ENCODE results near the gene ST6GALNAC5.
"Not testable (repeated sequence)": the region's sequence is repeated elsewhere in the genome, so short reads cannot be mapped to it uniquely, and the experiment has no call there.

The ST6GALNAC5 gene

GRCh38 chr1:76959556-76959955 is 92.3 kb downstream of the ST6GALNAC5 start:
- Histone ChIP-seq H4K20me1 (ENCODE audit: low read depth, low read length) (no peaks in the 10 kb centered on the region), H3K27ac (ENCODE audit: low read depth, low read length) (no peak overlapping the region), H3K36me3 (ENCODE audit: low read length) (no peaks in the 10 kb centered on the region), H2AFZ (ENCODE audit: low read depth, low read length, severe bottlenecking) (no peak overlapping the region), H3K4me3 (ENCODE audit: insufficient read depth, low read length, poor library complexity, severe bottlenecking) (no peak overlapping the region), H3F3A (ENCODE audit: insufficient read depth) (no peaks in the 10 kb centered on the region), H3K9me2 (replicated peaks; ENCODE audit: insufficient read depth, low read length) (no peaks in the 10 kb centered on the region), H3K9ac (ENCODE audit: low read length) (no peak overlapping the region), H3K4me2 (ENCODE audit: low read depth, low read length, poor library complexity, severe bottlenecking) (no peak overlapping the region), H3K9me3 (ENCODE audit: insufficient read depth, low read length) (no peaks in the 10 kb centered on the region), H3K27me3 (ENCODE audit: low read length) (no peaks in the 10 kb centered on the region), H3K79me2 (ENCODE audit: insufficient read depth, low read length) (no peaks in the 10 kb centered on the region)
- TF ChIP-seq, protein P1, sequence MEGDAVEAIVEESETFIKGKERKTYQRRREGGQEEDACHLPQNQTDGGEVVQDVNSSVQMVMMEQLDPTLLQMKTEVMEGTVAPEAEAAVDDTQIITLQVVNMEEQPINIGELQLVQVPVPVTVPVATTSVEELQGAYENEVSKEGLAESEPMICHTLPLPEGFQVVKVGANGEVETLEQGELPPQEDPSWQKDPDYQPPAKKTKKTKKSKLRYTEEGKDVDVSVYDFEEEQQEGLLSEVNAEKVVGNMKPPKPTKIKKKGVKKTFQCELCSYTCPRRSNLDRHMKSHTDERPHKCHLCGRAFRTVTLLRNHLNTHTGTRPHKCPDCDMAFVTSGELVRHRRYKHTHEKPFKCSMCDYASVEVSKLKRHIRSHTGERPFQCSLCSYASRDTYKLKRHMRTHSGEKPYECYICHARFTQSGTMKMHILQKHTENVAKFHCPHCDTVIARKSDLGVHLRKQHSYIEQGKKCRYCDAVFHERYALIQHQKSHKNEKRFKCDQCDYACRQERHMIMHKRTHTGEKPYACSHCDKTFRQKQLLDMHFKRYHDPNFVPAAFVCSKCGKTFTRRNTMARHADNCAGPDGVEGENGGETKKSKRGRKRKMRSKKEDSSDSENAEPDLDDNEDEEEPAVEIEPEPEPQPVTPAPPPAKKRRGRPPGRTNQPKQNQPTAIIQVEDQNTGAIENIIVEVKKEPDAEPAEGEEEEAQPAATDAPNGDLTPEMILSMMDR (IDR thresholded peaks at IDR 0.05; ENCODE audit: insufficient read depth, low read length, poor library complexity, severe bottlenecking) = no peak
- TF ChIP-seq EZH2phosphoT487 (conservative IDR thresholded peaks at IDR 0.05; ENCODE audit: low read length) = no peak

GRCh38 chr1:76961181-76961819 is 94.0 kb downstream of the ST6GALNAC5 start:
- H3K27me3 ChIP-seq (ENCODE audit: low read length) = no peaks in the 10 kb centered on the region
- H3K4me2 ChIP-seq (ENCODE audit: low read depth, low read length, poor library complexity, severe bottlenecking) = no peak overlapping the region
- no peaks in the 10 kb centered on the region for H3K9me2 ChIP-seq (replicated peaks; ENCODE audit: insufficient read depth, low read length)
- H3K9me3 ChIP-seq (ENCODE audit: insufficient read depth, low read length) = no peaks in the 10 kb centered on the region
- no peaks in the 10 kb centered on the region for H4K20me1 ChIP-seq (ENCODE audit: low read depth, low read length)
- no peak overlapping the region for H2AFZ ChIP-seq (ENCODE audit: low read depth, low read length, severe bottlenecking)
- H3K9ac ChIP-seq (ENCODE audit: low read length) = no peak overlapping the region
- H3K27ac ChIP-seq (ENCODE audit: low read depth, low read length) = no peak overlapping the region
- H3F3A ChIP-seq (ENCODE audit: insufficient read depth) = no peaks in the 10 kb centered on the region
- H3K4me3 ChIP-seq (ENCODE audit: insufficient read depth, low read length, poor library complexity, severe bottlenecking) = no peak overlapping the region
- TF ChIP-seq, protein P1 (IDR thresholded peaks at IDR 0.05; ENCODE audit: insufficient read depth, low read length, poor library complexity, severe bottlenecking) = no peak
- TF ChIP-seq EZH2phosphoT487 (conservative IDR thresholded peaks at IDR 0.05; ENCODE audit: low read length) = no peak
- no peaks in the 10 kb centered on the region for H3K36me3 ChIP-seq (ENCODE audit: low read length)
- H3K79me2 ChIP-seq (ENCODE audit: insufficient read depth, low read length) = no peaks in the 10 kb centered on the region

GRCh38 chr1:76961820-76962207 is 94.5 kb downstream of the ST6GALNAC5 start:
- Histone ChIP-seq H3K27me3 (ENCODE audit: low read length) (no peaks in the 10 kb centered on the region), H3K27ac (ENCODE audit: low read depth, low read length) (no peak overlapping the region), H3F3A (ENCODE audit: insufficient read depth) (no peaks in the 10 kb centered on the region), H3K4me3 (ENCODE audit: insufficient read depth, low read length, poor library complexity, severe bottlenecking) (no peak overlapping the region), H3K36me3 (ENCODE audit: low read length) (no peaks in the 10 kb centered on the region), H3K4me2 (ENCODE audit: low read depth, low read length, poor library complexity, severe bottlenecking) (no peak overlapping the region), H2AFZ (ENCODE audit: low read depth, low read length, severe bottlenecking) (no peak overlapping the region), H3K9me2 (replicated peaks; ENCODE audit: insufficient read depth, low read length) (no peaks in the 10 kb centered on the region), H4K20me1 (ENCODE audit: low read depth, low read length) (no peaks in the 10 kb centered on the region), H3K79me2 (ENCODE audit: insufficient read depth, low read length) (no peaks in the 10 kb centered on the region), H3K9me3 (ENCODE audit: insufficient read depth, low read length) (no peaks in the 10 kb centered on the region), H3K9ac (ENCODE audit: low read length) (no peak overlapping the region)
- TF ChIP-seq EZH2phosphoT487 (conservative IDR thresholded peaks at IDR 0.05; ENCODE audit: low read length) = no peak
- TF ChIP-seq, protein P1 (IDR thresholded peaks at IDR 0.05; ENCODE audit: insufficient read depth, low read length, poor library complexity, severe bottlenecking) = no peak

DNA sequence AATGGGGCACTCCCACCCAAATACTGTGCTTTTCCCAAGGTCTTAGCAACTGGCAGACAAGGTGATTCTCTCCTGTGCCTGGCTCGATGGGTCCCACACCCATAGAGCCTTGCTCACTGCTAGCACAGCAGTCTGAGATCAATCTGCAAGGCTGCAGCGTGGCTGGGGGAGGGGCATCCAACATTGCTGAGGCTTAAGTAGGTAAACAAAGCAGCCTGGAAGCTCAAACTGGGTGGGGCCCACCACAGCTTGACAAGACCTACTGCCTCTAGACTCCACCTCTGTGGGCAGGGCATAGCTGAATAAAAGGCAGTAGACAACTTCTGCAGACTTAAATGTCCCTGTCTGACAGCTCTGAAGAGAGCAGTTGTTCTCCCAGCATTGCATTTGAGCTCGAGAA is 114.0 kb downstream of the ST6GALNAC5 start:
- not testable (repeated sequence) for H3K27me3 ChIP-seq (ENCODE audit: low read length); H3K9me2 ChIP-seq (replicated peaks; ENCODE audit: insufficient read depth, low read length); H3K79me2 ChIP-seq (ENCODE audit: insufficient read depth, low read length); H2AFZ ChIP-seq (ENCODE audit: low read depth, low read length, severe bottlenecking); H3K27ac ChIP-seq (ENCODE audit: low read depth, low read length); H4K20me1 ChIP-seq (ENCODE audit: low read depth, low read length); H3K4me2 ChIP-seq (ENCODE audit: low read depth, low read length, poor library complexity, severe bottlenecking); H3F3A ChIP-seq (ENCODE audit: insufficient read depth); H3K36me3 ChIP-seq (ENCODE audit: low read length); H3K9me3 ChIP-seq (ENCODE audit: insufficient read depth, low read length); H3K4me3 ChIP-seq (ENCODE audit: insufficient read depth, low read length, poor library complexity, severe bottlenecking); H3K9ac ChIP-seq (ENCODE audit: low read length)

Data from SU-DHL-6 (cell line).